Spinal cord (tissue), 10 donors: Measurements from ENCODE around the gene LAMTOR4. TPM values are rescaled to one million over a fixed set of nuclear protein-coding genes. Genes with fewer than 3 reads are reported as not detected.
"Not testable (repeated sequence)": the region's sequence is repeated elsewhere in the genome, so short reads cannot be mapped to it uniquely, and the experiment has no call there.

Experiments
- DNase-seq, 6 donors: peaks; one replicate each; pipeline versions ENCODE4 v3.0.0 to v3.0.0-alpha.2; 2013 to 2015; ENCODE audit warnings: low spot score in 6 of 6, low read depth in 4 of 6
- H3K27ac ChIP-seq: one replicate; pipeline ENCODE4 v1.5.1; 2013; ENCODE audit warnings: low read depth, low read length, control low read depth
- H3K27me3 ChIP-seq: one replicate; pipeline ENCODE4 v1.6.1; 2013; ENCODE audit warnings: low read length; ENCODE audit not compliant: control insufficient read depth, insufficient read depth
- H3K36me3 ChIP-seq: one replicate; pipeline ENCODE4 v1.6.1; 2013; ENCODE audit warnings: low read length; ENCODE audit not compliant: control insufficient read depth, insufficient read depth
- H3K4me1 ChIP-seq: one replicate; pipeline ENCODE4 v1.6.1; 2013; ENCODE audit warnings: low read length; ENCODE audit not compliant: control insufficient read depth, insufficient read depth
- H3K4me3 ChIP-seq: one replicate; pipeline ENCODE4 v1.5.1; 2013; ENCODE audit warnings: low read depth, low read length, control low read depth
- H3K9me3 ChIP-seq: one replicate; pipeline ENCODE4 v1.6.1; 2013; ENCODE audit warnings: low read length; ENCODE audit not compliant: control insufficient read depth, insufficient read depth
- WGBS: methylation state at CpG from one replicate; pipeline ENCODE4 v1.1.5; 2013; ENCODE audit warnings: missing lambda C conversion rate; ENCODE audit not compliant: insufficient coverage; 5-methylcytosine and 5-hydroxymethylcytosine counted together
- polyA plus RNA-seq, 2 donors: library from polyadenylated mRNA; unstranded; fragments of 120-200 nt; gene quantifications; one replicate each; pipeline ENCODE4 v1.2.1, GENCODE V29; 2013; ENCODE audit not compliant: insufficient read length in 2 of 2
- total RNA-seq, 2 donors: library from RNA; depleted of rRNA in 1 of 2; stranded (reverse); fragments of 120-200 nt in 1 of 2; fragments of >200 nt in 1 of 2; gene quantifications; one replicate each; pipeline versions ENCODE4 v1.2.3 to v1.2.4, GENCODE V29; 2013 to 2014
- donor health status: healthy.

The LAMTOR4 gene
- total and polyA plus RNA-seq, 4 donors: 59.2 to 160 (median 144) TPM

DNA sequence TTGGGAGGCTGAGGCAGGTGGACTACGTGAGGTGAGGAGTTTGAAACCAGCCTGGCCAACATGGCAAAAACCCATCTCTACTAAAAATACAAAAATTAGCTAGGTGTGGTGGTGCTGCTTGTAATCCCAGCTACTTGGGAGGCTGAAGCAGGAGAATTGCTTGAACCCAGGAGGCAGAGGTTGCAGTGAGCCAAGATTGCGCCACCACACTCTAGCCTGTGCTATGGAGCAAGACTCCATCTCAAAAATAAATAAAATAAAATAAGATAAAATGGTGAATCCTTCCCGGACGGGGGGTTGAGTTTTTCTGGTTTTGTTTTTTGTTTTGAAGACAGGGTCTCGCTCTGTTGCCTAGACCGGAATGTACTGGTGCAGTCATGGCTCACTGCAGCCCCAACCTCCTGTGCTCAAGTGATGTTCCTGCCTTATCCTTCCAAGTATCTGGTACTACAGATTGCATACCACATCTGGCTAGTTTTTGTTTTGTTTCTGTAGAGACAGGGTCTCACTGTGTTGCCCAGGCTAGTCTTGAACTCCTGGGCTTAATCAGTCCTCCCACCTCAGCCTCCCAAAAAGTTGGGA, 43.7 kb downstream of the LAMTOR4 start:
- H3K27me3 ChIP-seq, H3K4me1 ChIP-seq, H3K9me3 ChIP-seq, H3K27ac ChIP-seq, H3K4me3 ChIP-seq, H3K36me3 ChIP-seq, DNase-seq: not testable (repeated sequence)
- WGBS: 100% methylated on average over 1 of the region's 6 CpGs

DNA sequence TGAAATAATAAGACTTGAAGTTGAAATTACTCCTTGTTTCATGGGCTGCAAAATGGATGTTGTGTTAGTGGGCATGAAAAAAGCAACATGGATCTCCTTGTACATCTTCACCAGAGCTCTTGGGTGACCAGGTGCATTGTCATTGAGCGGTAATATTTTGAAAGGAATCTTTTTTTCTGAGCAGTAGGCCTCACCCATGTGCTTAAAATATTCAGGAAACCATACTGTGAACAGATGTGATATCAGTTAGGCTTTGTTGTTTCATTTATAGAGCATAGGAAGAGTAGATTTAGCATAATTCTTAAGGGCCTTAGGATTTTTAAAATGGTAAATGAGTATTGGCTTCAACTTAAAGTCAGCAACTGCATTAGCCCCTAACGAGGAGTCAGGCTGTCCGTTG, 44.3 kb downstream of the LAMTOR4 start:
- Histone ChIP-seq H3K9me3 (no peaks in the 10 kb centered on the region), H3K4me3 (no peak overlapping the region), H3K4me1 (no peaks in the 10 kb centered on the region), H3K27ac (no peak overlapping the region), H3K27me3 (no peaks in the 10 kb centered on the region), H3K36me3 (no peaks in the 10 kb centered on the region)
- DNase-seq: no peak
- 100% methylated on average over 1 of the region's 3 CpGs for WGBS

DNA sequence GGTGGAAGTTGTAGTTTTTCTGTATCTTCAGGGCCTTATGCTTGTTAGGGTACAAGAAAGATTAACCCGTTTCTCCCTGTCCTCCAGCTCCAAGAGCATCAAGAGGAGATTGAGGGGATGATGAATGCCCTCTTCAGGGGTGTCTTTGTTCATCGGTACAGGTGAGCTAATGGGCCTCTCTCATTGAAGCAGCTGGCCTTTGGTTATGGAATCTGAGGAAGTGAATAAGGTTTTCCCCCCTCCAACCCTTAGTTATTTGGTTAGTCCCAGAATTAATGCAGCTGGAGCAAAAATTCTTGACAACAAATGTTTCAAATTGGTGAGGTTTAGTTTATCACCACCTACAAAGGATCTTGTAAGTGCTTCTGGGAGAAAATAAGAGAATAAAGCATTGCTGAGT, 46.5 kb downstream of the LAMTOR4 start:
- Histone ChIP-seq H3K9me3 (no peaks in the 10 kb centered on the region), H3K4me3 (no peak overlapping the region), H3K4me1 (no peaks in the 10 kb centered on the region), H3K27me3 (no peaks in the 10 kb centered on the region), H3K36me3 (peaks cover 2% of the 10 kb centered on the region), H3K27ac (no peak overlapping the region)
- WGBS: 80% methylated on average over 1 of the region's 2 CpGs
- no peak for DNase-seq

DNA sequence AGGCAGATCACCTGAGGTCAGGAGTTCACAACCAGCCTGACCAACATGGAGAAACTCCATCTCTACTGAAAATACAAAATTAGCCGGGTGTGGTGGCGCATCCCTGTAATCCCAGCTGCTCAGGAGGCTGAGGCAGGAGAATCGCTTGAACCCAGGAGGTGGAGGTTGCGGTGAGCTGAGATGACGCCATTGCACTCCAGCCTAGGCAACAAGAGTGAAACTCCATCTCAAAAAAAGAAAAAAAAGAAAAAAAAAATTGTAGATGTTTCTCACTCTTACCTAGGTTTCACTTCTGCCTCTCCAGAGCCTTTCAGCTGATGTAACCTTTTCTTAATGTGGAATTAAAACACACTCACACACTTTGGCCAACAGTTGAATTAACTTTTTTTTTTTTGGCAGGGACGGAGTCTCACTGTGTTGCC, 47.2 kb downstream of the LAMTOR4 start:
- not testable (repeated sequence) for H3K27ac ChIP-seq, DNase-seq, H3K4me3 ChIP-seq, H3K27me3 ChIP-seq, H3K9me3 ChIP-seq, H3K4me1 ChIP-seq, H3K36me3 ChIP-seq
- WGBS: 92% methylated on average over 1 of the region's 6 CpGs

DNA sequence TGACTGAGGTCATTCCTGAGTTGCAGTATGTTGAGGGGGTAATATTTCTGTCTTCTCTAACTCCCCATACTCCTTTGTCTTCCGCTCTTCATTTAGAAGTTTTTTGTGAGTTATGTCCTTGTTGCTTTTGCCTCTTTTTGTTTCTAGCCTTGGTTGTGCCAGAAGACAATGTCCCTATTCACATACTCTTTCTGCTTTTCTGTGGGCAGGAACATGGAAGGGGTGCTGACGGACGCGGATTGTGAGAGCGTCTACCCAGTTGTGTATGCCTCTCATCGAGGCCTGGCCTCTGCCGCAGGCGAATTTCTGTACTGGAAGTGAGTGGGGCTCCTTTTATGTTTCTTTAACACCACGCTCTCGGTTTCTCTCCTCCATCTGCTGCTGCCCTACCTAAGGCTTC, 49.5 kb downstream of the LAMTOR4 start:
- no peaks in the 10 kb centered on the region for H3K9me3 ChIP-seq
- H3K27ac ChIP-seq: no peak overlapping the region
- WGBS: 94% methylated on average over 2 of the region's 10 CpGs
- no peaks in the 10 kb centered on the region for H3K27me3 ChIP-seq
- H3K4me1 ChIP-seq: no peaks in the 10 kb centered on the region
- DNase-seq: no peak
- no peak overlapping the region for H3K4me3 ChIP-seq
- H3K36me3 ChIP-seq: peaks cover 10% of the 10 kb centered on the region

DNA sequence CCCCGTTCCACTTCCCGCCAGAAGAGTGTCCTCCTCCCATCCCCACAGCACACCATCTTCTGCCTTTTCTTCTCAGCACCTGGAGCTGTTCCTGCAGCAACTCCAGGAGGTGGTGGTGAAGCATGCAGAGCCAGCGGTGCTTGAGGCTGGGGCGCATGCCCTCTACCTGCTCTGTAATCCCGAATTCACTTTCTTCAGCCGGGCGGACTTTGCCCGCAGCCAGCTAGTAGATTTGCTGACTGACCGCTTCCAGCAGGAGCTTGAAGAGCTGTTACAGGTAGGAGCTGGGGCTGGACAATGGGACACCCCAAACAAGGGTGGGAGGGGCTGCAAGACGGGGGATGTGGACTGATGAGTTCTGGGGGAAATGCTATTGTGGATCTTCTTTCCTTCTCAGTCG, 52.0 kb downstream of the LAMTOR4 start:
- peaks cover 19% of the 10 kb centered on the region for H3K36me3 ChIP-seq
- no peak overlapping the region for H3K27ac ChIP-seq
- H3K27me3 ChIP-seq: no peaks in the 10 kb centered on the region
- no peak overlapping the region for H3K4me3 ChIP-seq
- H3K9me3 ChIP-seq: no peaks in the 10 kb centered on the region
- H3K4me1 ChIP-seq: no peaks in the 10 kb centered on the region
- WGBS: 90% methylated on average over 9 of the region's 11 CpGs
- DNase-seq: no peak

Other genes with a start within 250 kb of the LAMTOR4 start
- 10 to 100 TPM; 16.7 to 32.5 TPM for gene TRIM4, start 229.4 kb upstream of the LAMTOR4 start, total RNA-seq
- 10 to 100 TPM; 16.7 to 20.8 TPM for gene TRIM4, start 229.4 kb upstream of the LAMTOR4 start, polyA plus RNA-seq
- gene GJC3, start 219.3 kb upstream of the LAMTOR4 start, total RNA-seq: 10 to 100 TPM in 1 of 2 donors, 1 to 10 TPM in 1; 4.5 to 12.6 TPM
- 1 to 10 TPM in 1 of 2 donors, under 1 TPM in 1; 1.00 to 1.7 TPM for gene GJC3, start 219.3 kb upstream of the LAMTOR4 start, polyA plus RNA-seq
- 1 to 10 TPM; 4.5 to 6.3 TPM for gene AZGP1, start 172.9 kb upstream of the LAMTOR4 start, total RNA-seq
- 1 to 10 TPM in 1 of 2 donors, under 1 TPM in 1; 0.79 to 3.0 TPM for gene AZGP1, start 172.9 kb upstream of the LAMTOR4 start, polyA plus RNA-seq
- 10 to 100 TPM; 60.3 to 97.3 TPM for gene ZKSCAN1, start 133.3 kb upstream of the LAMTOR4 start, total RNA-seq
- 10 to 100 TPM; 51.7 to 53.4 TPM for gene ZKSCAN1, start 133.3 kb upstream of the LAMTOR4 start, polyA plus RNA-seq
- gene ZSCAN21, start 99.1 kb upstream of the LAMTOR4 start, total RNA-seq: 10 to 100 TPM; 10.3 to 27.7 TPM
- 10 to 100 TPM; 17.2 to 21.2 TPM for gene ZSCAN21, start 99.1 kb upstream of the LAMTOR4 start, polyA plus RNA-seq
- gene ZNF3, start 67.2 kb upstream of the LAMTOR4 start, total RNA-seq: 10 to 100 TPM; 28.5 to 49.3 TPM
- gene ZNF3, start 67.2 kb upstream of the LAMTOR4 start, polyA plus RNA-seq: 10 to 100 TPM; 33.6 to 35.6 TPM
- 10 to 100 TPM; 59.9 to 78.4 TPM for gene COPS6, start 59.9 kb upstream of the LAMTOR4 start, total RNA-seq
- gene COPS6, start 59.9 kb upstream of the LAMTOR4 start, polyA plus RNA-seq: 100 to 1,000 TPM; 147 to 167 TPM
- 10 to 100 TPM; 36.7 to 71.5 TPM for gene MCM7, start 47.5 kb upstream of the LAMTOR4 start, total RNA-seq
- gene MCM7, start 47.5 kb upstream of the LAMTOR4 start, polyA plus RNA-seq: 10 to 100 TPM; 88.3 to 94.7 TPM
- gene AP4M1, start 47.3 kb upstream of the LAMTOR4 start, total RNA-seq: 10 to 100 TPM; 18.2 to 27.4 TPM
- gene AP4M1, start 47.3 kb upstream of the LAMTOR4 start, polyA plus RNA-seq: 10 to 100 TPM; 31.4 to 47.7 TPM
- gene TAF6, start 29.6 kb upstream of the LAMTOR4 start, total RNA-seq: 10 to 100 TPM; 25.3 to 26.7 TPM
- 10 to 100 TPM; 61.9 to 73.2 TPM for gene TAF6, start 29.6 kb upstream of the LAMTOR4 start, polyA plus RNA-seq
- gene CNPY4, start 29.3 kb upstream of the LAMTOR4 start, total RNA-seq: 10 to 100 TPM; 22.5 to 65.7 TPM
- 10 to 100 TPM; 29.9 to 33.3 TPM for gene CNPY4, start 29.3 kb upstream of the LAMTOR4 start, polyA plus RNA-seq
- gene MBLAC1, start 22.0 kb upstream of the LAMTOR4 start, total RNA-seq: 1 to 10 TPM; 3.1 to 4.8 TPM
- gene MBLAC1, start 22.0 kb upstream of the LAMTOR4 start, polyA plus RNA-seq: 1 to 10 TPM; 5.2 to 5.8 TPM
- gene TRAPPC14, start 9.8 kb downstream of the LAMTOR4 start, total RNA-seq: 10 to 100 TPM in 1 of 2 donors, 1 to 10 TPM in 1; 9.4 to 14.6 TPM
- gene TRAPPC14, start 9.8 kb downstream of the LAMTOR4 start, polyA plus RNA-seq: 10 to 100 TPM; 47.4 to 54.1 TPM
- 1 to 10 TPM; 5.0 to 8.6 TPM for gene GAL3ST4, start 19.7 kb downstream of the LAMTOR4 start, total RNA-seq
- 10 to 100 TPM; 21.6 to 23.1 TPM for gene GAL3ST4, start 19.7 kb downstream of the LAMTOR4 start, polyA plus RNA-seq
- gene GPC2, start 28.5 kb downstream of the LAMTOR4 start, total RNA-seq: 1 to 10 TPM; 6.1 to 9.8 TPM
- 10 to 100 TPM; 47.7 to 53.6 TPM for gene GPC2, start 28.5 kb downstream of the LAMTOR4 start, polyA plus RNA-seq
- 1 to 10 TPM; 2.1 to 2.3 TPM for gene STAG3, start 29.0 kb downstream of the LAMTOR4 start, total RNA-seq
- gene STAG3, start 29.0 kb downstream of the LAMTOR4 start, polyA plus RNA-seq: 10 to 100 TPM; 33.9 to 67.6 TPM
- not detected for gene PVRIG, start 71.0 kb downstream of the LAMTOR4 start, total RNA-seq
- 10 to 100 TPM; 11.6 to 13.5 TPM for gene PVRIG, start 71.0 kb downstream of the LAMTOR4 start, polyA plus RNA-seq
- not detected for gene SPDYE3, start 158.8 kb downstream of the LAMTOR4 start, total RNA-seq
- gene SPDYE3, start 158.8 kb downstream of the LAMTOR4 start, polyA plus RNA-seq: 10 to 100 TPM in 1 of 2 donors, 1 to 10 TPM in 1; 8.8 to 16.0 TPM
- 10 to 100 TPM in 1 of 2 donors, 1 to 10 TPM in 1; 9.6 to 27.1 TPM for gene PILRB, start 209.2 kb downstream of the LAMTOR4 start, total RNA-seq
- gene PILRB, start 209.2 kb downstream of the LAMTOR4 start, polyA plus RNA-seq: 10 to 100 TPM; 37.6 to 50.2 TPM
- 1 to 10 TPM; 4.1 to 4.3 TPM for gene PILRA, start 224.6 kb downstream of the LAMTOR4 start, total RNA-seq
- gene PILRA, start 224.6 kb downstream of the LAMTOR4 start, polyA plus RNA-seq: 10 to 100 TPM in 1 of 2 donors, 1 to 10 TPM in 1; 6.6 to 10.6 TPM